ENCODE measurements around the gene WDR59.

The WDR59 gene

DNA sequence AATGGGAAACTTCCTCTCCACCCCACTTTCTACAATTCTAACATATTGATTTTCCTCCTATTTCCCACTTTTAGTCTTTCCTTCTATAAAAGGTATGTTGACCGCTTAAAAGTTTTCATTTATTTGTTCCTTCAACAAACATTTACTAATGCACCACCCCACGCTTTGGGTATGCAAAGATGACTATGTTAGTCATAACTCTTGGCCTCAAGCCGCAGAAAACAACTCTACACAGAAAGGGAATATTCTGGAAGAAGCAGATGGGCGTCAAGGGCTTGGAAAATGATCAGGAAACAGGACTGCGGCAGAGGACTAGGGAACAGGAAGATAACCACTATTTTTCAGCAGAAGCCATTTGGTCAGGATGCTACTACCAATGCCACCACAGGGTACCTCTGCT, 153.5 kb downstream of the WDR59 start:
- POLR2A ChIA-PET = no interaction called here
- CTCF ChIA-PET = no interaction called here
- no peak for DNase-seq (ENCODE audit: extremely low spot score)
- TF ChIP-seq NFRKB (IDR thresholded peaks at IDR 0.05) = no peak
- TF ChIP-seq L3MBTL2 (conservative IDR thresholded peaks at IDR 0.05) = no peak
- TF ChIP-seq LEF1 (IDR thresholded peaks at IDR 0.05; ENCODE audit: borderline replicate concordance) = no peak
- TF ChIP-seq SP1 (IDR thresholded peaks at IDR 0.05) = no peak
- no peak for TF ChIP-seq CTBP1 (IDR thresholded peaks at IDR 0.05; ENCODE audit: borderline replicate concordance)
- no peak for TF ChIP-seq SUZ12 (IDR thresholded peaks at IDR 0.05)
- no peak for TF ChIP-seq ZNF384 (IDR thresholded peaks at IDR 0.05)

DNA sequence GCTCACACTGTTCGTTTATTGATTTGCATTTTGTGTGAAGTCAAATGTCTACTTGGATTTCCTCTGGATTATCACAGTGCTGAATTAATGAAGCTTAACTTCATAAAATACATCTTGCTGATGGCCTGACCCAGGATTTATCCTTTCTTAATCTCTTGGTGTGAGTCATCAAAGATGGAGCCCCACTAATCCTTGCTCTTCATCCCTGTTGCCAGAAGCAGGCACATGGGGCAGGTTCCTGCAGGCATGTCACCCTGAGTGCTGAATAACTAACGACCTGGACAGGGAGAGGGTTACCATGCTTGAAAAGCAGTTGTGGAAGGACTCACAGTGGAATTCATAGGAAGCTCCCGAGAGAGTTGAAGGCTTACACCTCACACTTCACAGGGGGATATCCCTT, 154.3 kb downstream of the WDR59 start:
- CTCF ChIA-PET = interaction anchor here (0.8 kb wide), 1 partner anchor 32 kb away, joined by 4 read pairs; no protein-coding TSS in a partner anchor
- TF ChIP-seq, protein P1, sequence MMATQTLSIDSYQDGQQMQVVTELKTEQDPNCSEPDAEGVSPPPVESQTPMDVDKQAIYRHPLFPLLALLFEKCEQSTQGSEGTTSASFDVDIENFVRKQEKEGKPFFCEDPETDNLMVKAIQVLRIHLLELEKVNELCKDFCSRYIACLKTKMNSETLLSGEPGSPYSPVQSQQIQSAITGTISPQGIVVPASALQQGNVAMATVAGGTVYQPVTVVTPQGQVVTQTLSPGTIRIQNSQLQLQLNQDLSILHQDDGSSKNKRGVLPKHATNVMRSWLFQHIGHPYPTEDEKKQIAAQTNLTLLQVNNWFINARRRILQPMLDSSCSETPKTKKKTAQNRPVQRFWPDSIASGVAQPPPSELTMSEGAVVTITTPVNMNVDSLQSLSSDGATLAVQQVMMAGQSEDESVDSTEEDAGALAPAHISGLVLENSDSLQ (IDR thresholded peaks at IDR 0.05) = no peak
- no peak for TF ChIP-seq SP1 (IDR thresholded peaks at IDR 0.05)
- TF ChIP-seq ZNF384 (IDR thresholded peaks at IDR 0.05) = no peak
- TF ChIP-seq CTBP1 (IDR thresholded peaks at IDR 0.05; ENCODE audit: borderline replicate concordance) = no peak
- TF ChIP-seq ELF4 (IDR thresholded peaks at IDR 0.05) = no peak
- TF ChIP-seq L3MBTL2 (conservative IDR thresholded peaks at IDR 0.05) = no peak
- TF ChIP-seq TARDBP (IDR thresholded peaks at IDR 0.05) = no peak
- DNase-seq (ENCODE audit: extremely low spot score) = no peak
- POLR2A ChIA-PET = no interaction called here

DNA sequence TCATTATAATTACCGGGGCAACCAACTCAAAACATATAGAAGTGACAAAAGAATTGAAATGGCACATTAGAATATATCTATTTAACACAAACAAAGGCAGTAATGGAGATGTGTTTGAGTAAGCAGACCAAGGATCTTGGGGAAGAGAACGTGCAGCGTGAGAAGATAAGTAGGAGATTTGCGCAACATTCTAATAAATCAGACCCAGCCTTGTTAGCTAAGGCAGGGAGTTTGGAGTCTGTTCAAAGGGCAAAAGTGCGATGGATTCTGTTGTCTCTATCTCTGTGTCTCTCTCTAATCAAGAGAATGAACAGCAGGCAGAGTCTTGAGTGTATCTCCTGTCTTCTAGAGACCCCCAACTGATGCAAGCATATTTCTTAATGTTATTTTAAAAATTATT, 155.3 kb downstream of the WDR59 start:
- POLR2A ChIA-PET = no interaction called here
- DNase-seq (ENCODE audit: extremely low spot score) = no peak
- no peak for TF ChIP-seq HDGF (IDR thresholded peaks at IDR 0.05; ENCODE audit: borderline replicate concordance)
- no peak for TF ChIP-seq NFRKB (IDR thresholded peaks at IDR 0.05)
- no peak for TF ChIP-seq ARNT (IDR thresholded peaks at IDR 0.05)
- TF ChIP-seq ZNF384 (IDR thresholded peaks at IDR 0.05) = no peak
- no peak for TF ChIP-seq SUZ12 (IDR thresholded peaks at IDR 0.05)
- TF ChIP-seq TARDBP (IDR thresholded peaks at IDR 0.05) = no peak
- TF ChIP-seq, protein P1 (IDR thresholded peaks at IDR 0.05) = no peak
- no peak for TF ChIP-seq LEF1 (IDR thresholded peaks at IDR 0.05; ENCODE audit: borderline replicate concordance)
- TF ChIP-seq BHLHE40 (IDR thresholded peaks at IDR 0.05; ENCODE audit: borderline replicate concordance) = no peak
- TF ChIP-seq FOXK2 (IDR thresholded peaks at IDR 0.05) = no peak
- TF ChIP-seq CTBP1 (IDR thresholded peaks at IDR 0.05; ENCODE audit: borderline replicate concordance) = no peak
- no peak for TF ChIP-seq FOXA1 (IDR thresholded peaks at IDR 0.05)
- TF ChIP-seq SP1 (IDR thresholded peaks at IDR 0.05) = no peak
- CTCF ChIA-PET = no interaction called here

DNA sequence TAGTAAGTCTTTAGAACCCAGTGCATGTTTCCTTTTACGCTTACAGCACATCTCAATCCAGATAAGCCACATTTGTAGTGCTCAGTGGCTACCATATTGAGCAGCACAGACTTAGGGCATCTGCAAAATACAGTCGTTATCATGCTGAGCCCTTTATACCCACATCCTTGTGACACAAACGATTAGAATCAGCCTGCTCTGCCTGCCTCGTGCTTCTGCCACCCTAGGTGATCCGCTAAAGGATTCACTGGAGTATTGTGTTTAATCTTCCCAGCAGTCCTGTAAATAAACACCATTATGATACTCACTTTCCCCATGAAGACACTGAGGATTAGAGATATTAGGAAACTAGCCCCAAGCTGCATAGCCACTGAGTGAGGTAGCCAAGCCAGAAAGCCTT, 159.0 kb downstream of the WDR59 start:
- POLR2A ChIA-PET = no interaction called here

DNA sequence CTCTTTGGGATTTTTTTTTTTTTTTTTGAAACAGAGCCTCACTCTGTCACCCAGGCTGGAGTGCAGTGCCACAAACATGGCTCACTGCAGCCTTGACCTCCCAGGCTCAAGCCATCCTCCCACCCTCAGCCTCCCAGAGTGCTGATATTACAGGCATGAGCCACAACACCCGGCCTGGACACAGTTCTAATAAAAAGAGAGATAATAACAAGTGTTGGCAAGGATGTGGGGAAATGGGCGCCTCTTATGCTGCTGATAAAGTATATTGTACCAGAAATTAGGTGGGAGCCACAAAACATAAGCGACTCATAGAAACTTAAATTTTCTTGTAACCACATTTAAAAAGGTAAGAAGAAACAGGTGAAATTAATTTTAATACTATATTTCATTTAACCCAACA, 159.9 kb downstream of the WDR59 start:
- ChIA-PET POLR2A (no interaction called here), CTCF (interaction anchor here (0.6 to 0.9 kb wide), 2 partner anchors 12 to 37 kb away, joined by 3 to 5 read pairs; no protein-coding TSS in a partner anchor)
- no peak for TF ChIP-seq SP1 (IDR thresholded peaks at IDR 0.05)
- TF ChIP-seq ZNF384 (IDR thresholded peaks at IDR 0.05) = no peak
- no peak for TF ChIP-seq NFRKB (IDR thresholded peaks at IDR 0.05)
- no peak for TF ChIP-seq SUZ12 (IDR thresholded peaks at IDR 0.05)
- TF ChIP-seq TARDBP (IDR thresholded peaks at IDR 0.05) = no peak
- no peak for TF ChIP-seq FOXM1 (IDR thresholded peaks at IDR 0.05; ENCODE audit: borderline replicate concordance)
- no peak for TF ChIP-seq L3MBTL2 (conservative IDR thresholded peaks at IDR 0.05)
- no peak for TF ChIP-seq HDGF (IDR thresholded peaks at IDR 0.05; ENCODE audit: borderline replicate concordance)
- TF ChIP-seq ARNT (IDR thresholded peaks at IDR 0.05) = no peak
- TF ChIP-seq ELF4 (IDR thresholded peaks at IDR 0.05) = no peak
- no peak for TF ChIP-seq FOXK2 (IDR thresholded peaks at IDR 0.05)
- no peak for TF ChIP-seq FOXA1 (IDR thresholded peaks at IDR 0.05)
- no peak for TF ChIP-seq BHLHE40 (IDR thresholded peaks at IDR 0.05; ENCODE audit: borderline replicate concordance)
- no peak for TF ChIP-seq CTBP1 (IDR thresholded peaks at IDR 0.05; ENCODE audit: borderline replicate concordance)
- TF ChIP-seq, protein P1 (IDR thresholded peaks at IDR 0.05) = no peak
- no peak for TF ChIP-seq LEF1 (IDR thresholded peaks at IDR 0.05; ENCODE audit: borderline replicate concordance)
- no peak for DNase-seq (ENCODE audit: extremely low spot score)

More for the DNA sequence above, 159.0 kb downstream of the WDR59 start:
- TF ChIP-seq FOXM1 (IDR thresholded peaks at IDR 0.05; ENCODE audit: borderline replicate concordance) = no peak
- TF ChIP-seq FOXA1 (IDR thresholded peaks at IDR 0.05) = no peak
- no peak for TF ChIP-seq ZNF384 (IDR thresholded peaks at IDR 0.05)
- TF ChIP-seq NFRKB (IDR thresholded peaks at IDR 0.05) = no peak
- TF ChIP-seq SP1 (IDR thresholded peaks at IDR 0.05) = no peak
- no peak for TF ChIP-seq HDGF (IDR thresholded peaks at IDR 0.05; ENCODE audit: borderline replicate concordance)
- no peak for TF ChIP-seq L3MBTL2 (conservative IDR thresholded peaks at IDR 0.05)
- no peak for TF ChIP-seq FOXK2 (IDR thresholded peaks at IDR 0.05)
- no peak for TF ChIP-seq BHLHE40 (IDR thresholded peaks at IDR 0.05; ENCODE audit: borderline replicate concordance)
- no peak for TF ChIP-seq TARDBP (IDR thresholded peaks at IDR 0.05)
- no peak for TF ChIP-seq ARNT (IDR thresholded peaks at IDR 0.05)
- no peak for TF ChIP-seq CTBP1 (IDR thresholded peaks at IDR 0.05; ENCODE audit: borderline replicate concordance)
- TF ChIP-seq, protein P1 (IDR thresholded peaks at IDR 0.05) = no peak
- no peak for TF ChIP-seq SUZ12 (IDR thresholded peaks at IDR 0.05)
- TF ChIP-seq ELF4 (IDR thresholded peaks at IDR 0.05) = no peak
- no peak for TF ChIP-seq LEF1 (IDR thresholded peaks at IDR 0.05; ENCODE audit: borderline replicate concordance)
- CTCF ChIA-PET = interaction anchor here (0.9 kb wide), 1 partner anchor 36 kb away, joined by 5 read pairs; no protein-coding TSS in a partner anchor
- DNase-seq (ENCODE audit: extremely low spot score) = no peak
